Retinal pigment epithelial cell (primary cell): ENCODE data around the gene GPC5.
"Not testable (repeated sequence)": the region's sequence is repeated elsewhere in the genome, so short reads cannot be mapped to it uniquely, and the experiment has no call there.

Experiments
- DNase-seq: peaks from one replicate; pipeline ENCODE4 v3.0.0-alpha.2; 2010; ENCODE audit warnings: low read depth
- H3K4me3 ChIP-seq: 2 replicates; pipeline ENCODE4 v1.5.1; 2011; ENCODE audit warnings: mild to moderate bottlenecking, low read length, control low read depth, moderate library complexity
- TF ChIP-seq, protein P1 (sequence below): conservative IDR thresholded peaks from 2 replicates; pipeline ENCODE4 v1.5.1; 2011; ENCODE audit warnings: low read depth, low read length, control low read depth, inconsistent platforms

Gene GPC5

DNA sequence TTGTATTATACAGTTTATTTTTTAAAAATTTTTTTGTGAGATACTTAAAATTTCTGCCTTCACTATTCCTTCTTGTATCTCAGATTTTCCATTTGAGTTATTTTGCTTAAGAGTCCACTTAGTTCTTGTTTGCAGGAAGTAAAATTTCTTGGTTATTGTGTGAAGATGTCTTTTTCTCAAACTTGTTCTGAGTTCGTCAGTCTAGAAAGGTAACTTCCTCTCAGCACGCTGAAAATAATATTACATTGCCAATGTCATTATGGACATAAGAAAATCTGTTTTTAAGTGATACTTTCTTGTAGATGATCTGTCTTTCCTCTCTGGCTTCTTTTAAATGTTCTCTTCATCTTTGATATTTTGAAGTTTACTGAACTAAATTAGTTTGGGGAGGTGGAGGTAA lies 1096.5 kb downstream of the GPC5 start:
- TF ChIP-seq, protein P1, sequence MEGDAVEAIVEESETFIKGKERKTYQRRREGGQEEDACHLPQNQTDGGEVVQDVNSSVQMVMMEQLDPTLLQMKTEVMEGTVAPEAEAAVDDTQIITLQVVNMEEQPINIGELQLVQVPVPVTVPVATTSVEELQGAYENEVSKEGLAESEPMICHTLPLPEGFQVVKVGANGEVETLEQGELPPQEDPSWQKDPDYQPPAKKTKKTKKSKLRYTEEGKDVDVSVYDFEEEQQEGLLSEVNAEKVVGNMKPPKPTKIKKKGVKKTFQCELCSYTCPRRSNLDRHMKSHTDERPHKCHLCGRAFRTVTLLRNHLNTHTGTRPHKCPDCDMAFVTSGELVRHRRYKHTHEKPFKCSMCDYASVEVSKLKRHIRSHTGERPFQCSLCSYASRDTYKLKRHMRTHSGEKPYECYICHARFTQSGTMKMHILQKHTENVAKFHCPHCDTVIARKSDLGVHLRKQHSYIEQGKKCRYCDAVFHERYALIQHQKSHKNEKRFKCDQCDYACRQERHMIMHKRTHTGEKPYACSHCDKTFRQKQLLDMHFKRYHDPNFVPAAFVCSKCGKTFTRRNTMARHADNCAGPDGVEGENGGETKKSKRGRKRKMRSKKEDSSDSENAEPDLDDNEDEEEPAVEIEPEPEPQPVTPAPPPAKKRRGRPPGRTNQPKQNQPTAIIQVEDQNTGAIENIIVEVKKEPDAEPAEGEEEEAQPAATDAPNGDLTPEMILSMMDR: no peak
- no peak for DNase-seq
- no peak overlapping the region for H3K4me3 ChIP-seq

DNA sequence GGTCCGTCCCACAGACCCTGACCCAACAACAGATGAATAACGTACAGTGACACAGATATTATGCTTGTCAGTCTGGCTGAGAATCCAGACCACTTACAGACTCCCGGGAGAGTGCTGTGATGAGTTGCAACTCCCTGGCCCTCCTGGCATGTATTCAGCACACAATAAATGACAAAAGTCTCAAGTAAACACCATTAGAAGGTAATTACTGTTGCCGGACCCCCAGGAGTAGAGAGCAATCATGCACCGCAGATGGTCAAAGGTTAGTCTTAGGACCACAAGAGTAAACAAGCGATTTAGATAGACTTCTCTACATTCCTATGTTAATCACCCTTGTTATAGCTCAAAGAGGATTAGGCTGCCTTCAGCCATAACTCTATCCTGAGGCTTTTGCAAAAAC lies 1101.8 kb downstream of the GPC5 start:
- DNase-seq: no peak
- H3K4me3 ChIP-seq: no peak overlapping the region
- TF ChIP-seq, protein P1: no peak

DNA sequence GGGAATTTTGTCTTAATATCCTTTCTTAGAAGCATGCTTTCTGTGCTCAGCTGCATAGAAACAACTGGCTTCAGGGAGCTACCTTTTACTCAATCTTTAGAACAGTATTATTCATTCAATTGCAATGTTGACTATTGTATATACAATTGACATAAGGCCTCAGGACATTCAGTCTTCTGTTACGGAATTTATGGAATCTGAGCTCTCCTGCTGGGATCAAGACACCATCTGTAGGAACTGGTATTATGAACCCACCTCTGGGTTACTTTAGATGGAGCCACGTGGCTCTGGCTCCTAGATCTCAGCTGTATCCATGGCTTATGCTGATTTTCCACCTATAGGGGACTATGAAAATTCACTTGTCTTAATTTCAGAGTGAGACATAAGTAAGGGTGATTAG lies 1112.0 kb downstream of the GPC5 start:
- no peak overlapping the region for H3K4me3 ChIP-seq
- TF ChIP-seq, protein P1: no peak
- DNase-seq: no peak

DNA sequence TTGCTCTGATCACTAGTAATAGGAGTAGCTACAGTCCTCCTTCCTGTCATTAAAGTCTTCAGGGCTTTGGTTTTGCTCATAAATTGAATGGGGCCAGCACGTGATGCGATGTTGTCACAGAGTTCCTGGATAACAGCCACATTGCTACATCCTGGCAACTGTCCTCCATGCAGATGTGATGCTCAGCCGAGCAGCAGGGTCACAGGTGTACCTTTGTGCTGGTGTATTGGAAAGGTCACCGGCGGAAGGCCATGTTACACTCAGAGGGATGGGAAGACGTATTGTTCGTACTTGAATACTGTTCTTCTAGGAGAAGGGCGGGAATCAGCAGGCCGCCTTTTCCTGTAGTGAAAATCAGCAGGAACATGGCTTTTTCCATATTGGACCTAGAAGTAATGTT lies 1114.4 kb downstream of the GPC5 start:
- no peak for DNase-seq
- TF ChIP-seq, protein P1: no peak
- H3K4me3 ChIP-seq: no peak overlapping the region

DNA sequence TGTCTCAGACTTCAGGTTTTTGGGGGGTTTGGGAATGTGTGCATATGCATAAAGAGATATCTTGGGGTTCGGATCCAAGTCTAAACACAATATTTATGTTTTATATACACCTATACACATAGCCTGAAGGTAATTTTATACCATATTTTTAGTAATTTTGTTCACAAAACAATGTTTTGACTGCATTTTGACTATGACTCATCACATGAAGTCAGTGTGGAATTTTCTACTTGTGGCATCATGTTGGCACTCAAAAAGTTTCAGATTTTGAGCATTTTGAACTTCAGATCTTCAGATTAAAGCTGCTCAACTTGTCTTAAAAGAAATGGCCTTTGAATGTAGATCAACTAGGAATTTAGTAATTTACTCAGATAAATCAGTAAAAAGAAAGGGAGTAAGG lies 1115.3 kb downstream of the GPC5 start:
- no peak for DNase-seq
- TF ChIP-seq, protein P1: no peak
- no peak overlapping the region for H3K4me3 ChIP-seq

DNA sequence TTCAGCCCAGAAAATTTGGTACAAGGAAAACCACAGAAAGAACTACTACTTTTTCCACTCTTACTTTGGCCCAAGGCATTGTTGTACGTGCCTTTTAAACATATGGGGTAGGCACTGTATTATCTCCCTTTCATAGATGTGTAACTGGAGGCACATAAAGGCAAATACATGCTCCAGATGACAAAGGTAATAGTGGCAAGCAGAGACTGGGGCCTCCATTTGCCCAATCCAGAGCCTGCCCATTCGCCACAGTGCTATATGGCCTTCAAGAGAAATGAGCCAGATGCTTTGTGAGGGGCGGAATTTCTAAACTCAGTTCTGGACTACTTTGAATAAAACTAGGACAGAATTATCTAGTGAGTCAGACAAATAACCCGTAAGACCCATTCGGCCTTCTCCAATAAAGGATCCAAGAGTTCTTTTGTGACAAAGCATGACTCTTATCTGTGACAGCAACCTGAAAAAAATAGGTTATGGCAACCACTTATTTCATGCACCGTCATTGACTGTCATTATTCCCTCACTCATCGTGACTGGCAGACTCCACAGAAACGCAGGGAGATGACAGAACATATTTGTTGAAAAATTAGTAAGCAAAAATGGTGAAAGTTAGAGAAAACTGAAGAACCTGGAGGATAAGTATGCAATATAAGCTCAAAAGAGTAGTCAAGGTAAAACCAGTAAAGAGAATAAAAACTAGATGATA lies 1116.2 kb downstream of the GPC5 start:
- no peak for DNase-seq
- TF ChIP-seq, protein P1: no peak
- no peak overlapping the region for H3K4me3 ChIP-seq

DNA sequence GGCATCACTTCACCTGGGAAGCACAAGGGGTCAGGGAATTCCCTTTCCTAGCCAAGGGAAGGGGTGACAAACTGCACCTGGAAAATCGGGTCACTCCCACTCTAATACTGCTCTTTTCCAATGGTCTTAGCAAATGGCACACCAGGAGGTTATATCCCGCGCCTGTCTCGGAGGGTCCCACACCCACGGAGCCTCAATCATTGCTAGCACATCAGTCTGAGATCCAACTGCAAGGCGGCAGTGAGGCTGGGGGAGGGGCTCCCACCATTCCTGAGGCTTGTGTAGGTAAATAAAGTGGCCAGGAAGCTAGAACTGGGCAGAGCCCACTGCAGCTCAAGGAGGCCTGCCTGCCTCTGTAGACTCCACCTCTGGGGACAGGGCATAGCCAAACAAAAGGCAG lies 1118.5 kb downstream of the GPC5 start:
- DNase-seq, H3K4me3 ChIP-seq: not testable (repeated sequence)

DNA sequence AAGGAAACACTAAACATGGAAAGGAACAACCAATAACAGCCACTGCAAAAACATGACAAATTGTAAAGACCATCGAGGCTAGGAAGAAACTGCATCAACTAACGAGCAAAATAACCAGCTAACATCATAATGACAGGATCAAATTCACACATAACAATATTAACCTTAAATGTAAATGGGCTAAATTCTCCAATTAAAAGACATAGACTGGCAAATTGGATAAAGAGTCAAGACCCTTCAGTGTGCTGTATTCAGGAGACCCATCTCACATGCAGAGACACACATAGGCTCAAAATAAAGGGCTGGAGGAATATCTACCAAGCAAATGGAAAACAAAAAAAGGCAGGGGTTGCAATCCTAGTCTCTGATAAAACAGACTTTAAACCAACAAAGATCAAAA lies 1120.2 kb downstream of the GPC5 start:
- DNase-seq, H3K4me3 ChIP-seq: not testable (repeated sequence)
